GM19468 (cell line): ENCODE data around the gene KCNJ1.

Experiments
- ATAC-seq: cut with Tn5 transposase; IDR thresholded peaks from one replicate; pipeline ENCODE4 v1.9.1; 2021; ENCODE audit warnings: mild to moderate bottlenecking, moderate library complexity, moderate number of reproducible peaks; ENCODE audit not compliant: unreplicated experiment; ENCODE audit errors: extremely low read depth

The KCNJ1 gene

DNA sequence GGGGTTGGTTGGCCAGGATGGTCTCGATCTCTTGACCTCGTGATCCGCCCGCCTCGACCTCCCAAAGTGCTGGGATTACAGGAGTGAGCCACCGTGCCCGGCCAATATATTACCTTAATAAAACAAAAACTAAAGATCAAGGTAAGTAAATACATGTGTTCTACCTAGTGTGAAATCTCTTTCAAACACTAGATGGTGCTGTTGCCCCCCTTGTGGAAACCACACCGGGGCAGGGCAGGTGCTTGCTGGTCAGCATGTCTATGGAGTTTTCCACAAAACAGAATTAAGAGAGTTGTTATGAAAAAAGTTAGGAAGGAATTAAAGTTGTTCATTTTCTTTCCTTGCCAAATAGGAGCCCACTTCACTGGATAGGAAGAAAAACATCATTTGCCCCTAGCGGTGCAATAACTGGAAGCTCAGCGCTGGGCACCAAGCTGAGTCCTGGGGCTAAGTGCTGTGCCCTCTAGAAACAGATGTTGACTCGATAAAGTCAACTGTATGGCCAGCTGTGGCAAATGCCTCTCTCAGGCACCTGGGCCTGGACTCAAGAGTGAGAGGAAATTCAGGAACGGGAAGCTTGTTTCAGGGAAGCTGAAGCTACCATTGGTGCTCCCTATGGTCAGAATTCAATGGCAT, 17.7 kb upstream of the KCNJ1 start:
- ATAC-seq: peak; percentile 93

DNA sequence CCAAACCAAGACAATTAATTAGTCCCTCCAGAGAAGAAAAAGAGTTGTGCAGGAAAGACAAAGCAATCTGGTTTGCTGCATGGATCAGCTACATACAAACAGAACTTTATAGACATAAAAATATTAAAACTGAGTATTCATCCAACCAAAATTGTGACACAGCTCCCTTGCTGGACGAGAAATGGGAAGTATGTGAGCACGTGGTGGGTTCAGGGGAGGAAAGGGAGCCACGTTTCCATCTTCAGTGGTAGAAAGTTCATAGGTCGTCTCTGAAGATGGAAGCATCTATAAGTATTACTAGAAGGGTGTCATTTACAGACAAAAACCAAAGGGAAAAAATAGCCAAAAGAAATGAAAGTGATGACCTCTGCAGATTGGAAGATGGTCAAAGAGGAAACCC, 17.0 kb upstream of the KCNJ1 start:
- ATAC-seq: no peak

DNA sequence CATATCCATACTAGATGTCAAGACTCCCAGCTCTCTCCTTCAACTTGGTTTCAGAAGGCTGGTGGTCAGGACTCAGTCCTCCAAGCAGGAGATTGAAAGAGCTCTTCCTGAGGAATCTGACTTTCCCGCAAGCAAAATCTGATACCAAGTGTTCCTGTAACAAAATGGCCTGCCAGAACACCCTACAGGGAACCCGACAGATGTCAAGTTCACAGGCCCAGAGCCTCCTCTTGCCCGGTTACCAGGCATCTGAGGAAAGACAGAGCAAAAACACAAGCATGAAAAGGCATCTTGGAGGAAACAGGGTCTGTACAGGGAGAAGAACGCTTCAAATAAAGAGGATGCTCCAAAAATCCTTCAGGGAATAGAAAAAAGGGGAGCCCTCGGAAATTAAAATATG, 15.4 kb upstream of the KCNJ1 start:
- ATAC-seq: no peak

DNA sequence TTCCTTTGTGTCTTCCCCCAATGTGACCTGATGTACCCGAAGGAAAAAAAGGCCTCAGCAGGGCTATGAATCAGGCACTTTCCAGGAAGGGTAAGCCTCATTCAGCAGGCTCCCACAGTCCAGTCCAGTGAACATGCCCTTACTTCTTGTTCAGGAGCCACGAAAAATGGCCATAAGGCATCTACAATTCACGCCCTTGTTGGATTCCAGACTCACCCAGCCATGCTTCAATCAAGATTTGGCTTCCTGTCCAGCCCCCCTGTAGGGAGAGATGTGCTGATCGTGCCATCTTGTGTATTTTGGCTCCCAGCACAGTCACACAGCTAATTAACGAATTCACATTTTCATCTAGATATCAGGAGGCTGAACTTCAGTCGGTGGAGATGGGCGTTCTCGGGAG, 14.1 kb upstream of the KCNJ1 start:
- ATAC-seq: no peak

DNA sequence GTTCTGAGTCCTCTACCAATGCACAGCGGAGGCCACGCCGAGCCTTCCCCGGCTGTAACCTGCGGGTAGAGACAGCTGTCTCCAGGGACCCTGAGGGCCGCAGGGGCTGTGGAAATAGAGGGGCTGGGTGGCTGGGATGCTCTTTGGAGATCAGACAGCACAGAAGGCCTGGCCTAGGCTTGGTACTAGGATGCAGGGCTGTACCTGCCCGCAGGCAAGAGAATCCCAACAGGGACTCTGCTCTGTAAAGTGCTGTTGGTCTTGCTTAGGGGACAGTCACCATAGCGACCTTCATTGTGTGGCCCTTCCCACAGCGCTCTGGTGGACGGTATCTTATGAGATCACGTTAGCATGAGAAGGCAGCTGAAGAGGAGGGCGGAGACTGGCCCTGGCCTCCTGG, 12.7 kb upstream of the KCNJ1 start:
- ATAC-seq: no peak

DNA sequence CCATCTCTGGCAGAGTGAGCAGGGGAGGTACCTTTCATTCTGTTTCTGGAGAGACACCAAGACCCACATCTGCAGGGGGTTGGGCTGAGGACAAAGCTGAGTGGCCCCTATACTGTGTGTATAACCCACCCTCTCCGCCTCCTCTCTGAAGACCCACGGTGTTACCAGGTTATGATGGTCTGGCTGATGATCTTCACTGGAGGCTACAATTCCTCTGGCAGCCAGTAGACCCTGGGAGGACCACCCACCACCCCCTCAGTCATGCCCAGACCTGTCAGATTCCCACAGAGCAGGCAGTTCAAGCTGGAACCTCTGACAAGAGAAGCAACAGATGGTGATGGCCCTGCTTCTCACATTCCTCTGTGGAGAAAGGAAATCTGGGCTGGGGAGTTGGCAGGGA, 11.4 kb upstream of the KCNJ1 start:
- ATAC-seq: no peak

DNA sequence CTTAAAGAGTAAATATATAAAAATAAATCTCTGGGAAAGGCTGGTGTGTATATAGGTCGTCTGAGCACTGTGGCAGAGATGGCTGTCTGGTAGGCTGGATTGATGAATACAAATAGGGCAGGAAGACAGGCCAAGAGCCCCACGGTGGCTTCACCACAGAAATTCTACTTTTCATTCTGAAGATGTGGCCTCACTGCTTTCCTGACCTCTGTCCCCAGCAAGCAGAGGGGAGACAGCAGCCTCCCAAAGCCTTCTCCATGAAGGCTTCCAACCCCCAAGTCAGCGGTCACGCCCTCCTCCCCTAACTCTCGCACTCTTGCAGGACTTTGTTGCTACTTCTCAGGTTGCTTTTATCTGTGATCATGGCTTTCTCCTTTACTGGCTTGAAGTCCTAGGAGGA, 10.6 kb upstream of the KCNJ1 start:
- no peak for ATAC-seq

DNA sequence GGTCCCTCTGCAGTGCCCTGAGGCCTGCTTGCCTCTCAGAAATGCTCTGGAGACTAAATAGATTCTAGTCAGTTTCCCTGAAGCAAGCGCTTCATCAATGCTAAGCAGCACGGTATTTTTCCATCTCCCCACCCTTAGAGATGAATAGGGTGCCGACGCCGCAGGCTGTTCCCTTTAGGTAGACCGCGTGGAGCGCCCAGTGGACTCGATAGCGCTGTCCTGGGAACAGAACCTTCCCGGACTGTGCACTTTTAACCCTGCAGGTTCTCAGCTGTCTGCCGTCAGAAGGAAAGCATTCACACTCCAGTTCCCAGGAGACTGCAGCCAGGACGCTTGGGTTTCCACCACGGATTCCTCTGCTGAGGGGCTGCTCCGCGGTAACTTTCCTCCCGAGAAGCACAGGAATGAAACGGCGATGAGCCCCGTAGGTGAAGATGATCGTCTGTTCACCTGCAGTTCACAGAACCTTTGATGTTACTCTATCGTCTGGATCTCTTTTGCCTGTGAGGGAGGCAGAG, 9.1 kb upstream of the KCNJ1 start:
- no peak for ATAC-seq

DNA sequence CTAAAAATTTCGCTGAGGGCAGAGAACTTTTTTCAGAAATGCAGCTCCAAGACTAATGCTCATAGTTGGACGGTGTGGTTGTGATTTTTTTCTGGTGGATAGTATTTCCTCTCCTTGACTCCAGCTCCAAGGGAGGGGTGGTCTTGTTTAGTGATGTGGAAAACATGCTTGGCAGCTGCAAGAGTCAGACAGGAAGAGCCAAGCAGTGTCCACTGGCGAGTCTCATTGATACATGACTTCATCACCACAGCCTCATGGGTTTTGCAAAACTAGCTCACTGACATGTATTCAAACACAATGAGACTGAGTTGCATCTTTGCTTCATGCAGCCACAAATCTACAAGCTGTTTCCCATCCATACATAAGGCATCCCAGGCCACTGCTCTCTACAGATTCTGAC, 7.3 kb upstream of the KCNJ1 start:
- no peak for ATAC-seq

DNA sequence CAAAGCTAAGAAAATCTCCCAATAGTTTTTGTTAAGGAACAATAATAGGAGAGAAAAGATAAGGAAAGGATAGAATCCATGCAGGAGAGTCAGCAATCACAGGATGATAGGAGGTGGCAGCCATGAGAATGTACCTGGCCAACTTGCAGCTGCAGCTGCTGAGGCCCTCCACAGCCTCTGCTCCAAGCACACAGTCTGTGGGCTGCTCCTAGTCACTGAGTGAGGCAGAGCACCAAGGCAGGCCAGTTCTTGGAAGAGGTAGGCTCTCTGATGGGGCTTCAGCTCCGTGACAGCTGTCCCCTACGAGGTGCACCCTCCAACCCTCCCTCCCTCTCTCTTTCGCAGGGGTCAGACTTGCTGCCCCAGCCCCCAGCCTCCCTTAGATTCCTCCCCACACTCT, 5.5 kb upstream of the KCNJ1 start:
- ATAC-seq: no peak

DNA sequence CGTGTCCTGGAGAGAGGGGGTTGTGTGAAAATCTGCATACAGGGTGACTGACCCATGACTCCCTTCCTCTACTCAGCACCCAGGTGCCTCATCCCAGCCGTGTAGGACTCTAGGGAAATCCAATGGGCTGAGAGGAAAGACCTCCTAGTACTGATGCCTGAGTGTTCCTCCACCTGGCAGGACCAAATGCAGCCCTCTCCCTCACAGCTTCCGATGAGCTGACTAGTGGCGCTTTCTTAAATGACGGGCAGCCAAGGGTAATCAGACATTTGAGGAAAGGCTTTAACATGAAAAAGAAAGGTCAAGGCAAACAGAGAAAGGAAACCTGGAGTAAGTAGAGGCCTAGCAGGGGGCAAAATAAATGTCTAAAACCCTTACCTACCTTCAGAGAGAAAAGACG, 5.0 kb upstream of the KCNJ1 start:
- ATAC-seq: no peak

DNA sequence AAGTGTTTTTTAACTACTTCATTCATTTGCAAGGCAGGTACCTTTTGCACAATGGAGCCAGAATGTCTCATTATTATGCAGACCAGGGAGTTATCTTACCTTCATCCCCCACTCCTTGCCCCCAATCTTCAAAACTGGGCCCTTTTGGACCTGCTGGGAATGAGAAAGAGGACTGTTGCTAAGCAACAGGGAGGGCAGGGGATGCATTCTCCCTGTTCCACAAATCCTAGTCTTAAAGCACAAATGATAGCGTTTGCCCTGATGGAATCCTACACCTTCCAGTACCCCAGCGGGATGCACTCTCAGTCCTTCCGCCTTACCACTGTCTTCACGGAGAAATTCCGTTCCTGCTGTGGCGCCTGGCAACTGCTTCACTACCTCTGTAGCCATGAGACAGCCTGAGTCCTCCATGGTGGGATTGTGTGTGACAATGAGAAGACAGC, 4.1 kb upstream of the KCNJ1 start:
- no peak for ATAC-seq

DNA sequence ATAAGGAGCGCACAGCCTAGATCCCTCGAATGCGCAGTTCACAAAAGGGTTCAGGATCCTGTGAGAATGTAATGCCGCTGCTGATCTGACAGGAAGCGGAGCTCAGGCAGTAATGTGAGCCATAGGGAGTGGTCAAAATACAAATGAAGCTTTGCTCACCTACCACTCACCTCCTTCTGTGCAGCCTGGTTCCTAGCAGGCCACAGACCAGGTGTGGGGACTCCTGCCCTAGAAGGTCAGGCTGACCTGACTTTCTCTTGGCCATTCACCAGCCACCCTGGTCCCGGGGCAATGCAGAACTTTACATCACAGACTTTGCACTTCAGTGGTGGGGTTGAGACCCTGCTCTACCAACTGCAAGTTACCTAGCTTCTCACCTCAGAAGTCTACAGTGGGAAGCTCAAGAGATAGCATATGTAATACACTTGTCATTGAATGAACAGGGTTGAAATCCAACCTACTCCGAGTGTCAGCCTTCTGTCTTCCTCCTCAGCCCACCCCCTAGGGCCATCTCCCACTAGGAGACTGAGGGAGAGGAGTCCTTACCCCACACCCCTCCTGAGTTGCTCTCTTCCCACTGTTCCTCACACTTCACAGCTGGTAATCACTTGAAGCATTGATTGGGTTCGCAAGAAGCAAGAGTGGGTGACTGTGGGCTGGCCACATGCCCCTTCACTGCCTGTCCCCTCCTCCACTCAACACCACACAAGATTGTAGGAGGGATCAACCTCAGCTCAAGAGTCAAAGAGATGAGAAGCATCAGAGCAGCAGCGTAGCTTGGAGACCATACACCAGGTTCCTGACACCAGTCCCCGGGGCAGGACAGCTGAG, 2.0 kb upstream of the KCNJ1 start:
- ATAC-seq: no peak

DNA sequence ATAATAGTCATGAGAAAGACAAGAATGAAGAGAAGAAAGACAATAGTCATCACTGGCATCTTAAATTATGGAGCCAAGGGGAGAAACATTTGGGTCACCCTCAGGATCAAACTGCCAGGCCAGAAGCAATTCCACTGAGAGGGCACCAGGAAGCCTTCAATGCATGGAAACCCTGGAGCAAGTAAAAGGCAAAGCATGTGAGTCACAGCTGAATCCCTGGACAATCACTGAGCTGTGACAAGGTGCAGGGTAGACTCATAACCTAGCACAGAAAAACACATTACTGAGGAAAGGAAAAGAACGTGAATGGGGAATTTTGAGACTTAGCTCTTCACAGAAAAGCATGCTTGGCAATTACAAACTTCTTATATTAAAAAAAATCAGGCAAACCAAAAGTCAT, 1.6 kb downstream of the KCNJ1 start:
- ATAC-seq: no peak

DNA sequence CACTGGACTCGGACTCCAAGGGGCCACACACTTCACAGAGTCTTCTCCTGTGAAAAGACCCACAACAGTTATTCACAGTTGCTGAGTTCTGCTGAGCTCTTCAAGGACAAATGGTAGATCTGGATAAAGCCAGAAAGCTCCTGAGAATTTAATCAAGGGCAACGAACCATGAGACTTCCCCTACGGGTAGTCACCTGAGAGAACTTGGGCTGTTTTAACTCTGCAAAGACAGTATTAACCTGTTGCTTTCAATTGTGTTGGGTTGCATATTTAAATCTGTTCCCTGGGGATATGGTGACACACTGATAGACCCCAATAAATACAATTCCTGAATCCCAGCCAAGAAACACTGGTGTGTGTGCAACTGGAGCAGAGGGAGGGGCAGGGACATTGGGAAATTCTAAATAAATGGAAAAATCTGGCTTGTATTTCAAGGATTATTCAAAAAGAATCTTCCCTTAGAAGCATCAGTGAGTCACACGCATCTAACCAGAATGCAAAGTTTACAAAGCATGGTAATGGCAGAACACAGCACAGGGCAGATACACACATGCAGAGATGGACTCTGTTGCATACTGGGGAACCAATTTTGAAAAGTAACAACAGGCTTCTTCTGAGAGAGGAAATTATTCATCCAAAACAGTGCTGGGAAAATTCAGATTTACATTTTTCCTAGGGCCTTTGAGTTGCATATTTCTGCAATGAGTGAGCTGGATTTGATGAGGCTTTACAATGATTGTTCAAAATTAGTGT, 4.0 kb downstream of the KCNJ1 start:
- no peak for ATAC-seq

DNA sequence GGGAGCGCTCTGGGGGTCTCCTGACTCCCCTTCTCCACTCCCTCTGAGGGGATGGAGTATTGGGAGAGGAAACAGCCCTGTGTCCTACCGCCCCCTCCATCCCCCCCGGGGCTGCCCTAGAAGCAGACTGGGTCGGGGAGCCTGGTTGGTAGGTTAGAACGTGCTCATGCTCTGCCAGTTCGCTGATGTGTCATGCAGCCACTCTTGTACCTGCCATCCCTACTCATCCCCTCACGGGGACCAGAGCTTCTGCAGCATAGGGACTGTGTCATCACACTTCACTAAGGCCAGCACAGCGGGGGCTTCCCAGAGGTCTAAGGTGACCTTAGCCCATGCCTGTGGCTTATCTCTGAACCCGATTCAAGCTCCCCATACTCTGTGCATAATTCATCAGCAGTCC, 4.7 kb downstream of the KCNJ1 start:
- ATAC-seq: no peak

DNA sequence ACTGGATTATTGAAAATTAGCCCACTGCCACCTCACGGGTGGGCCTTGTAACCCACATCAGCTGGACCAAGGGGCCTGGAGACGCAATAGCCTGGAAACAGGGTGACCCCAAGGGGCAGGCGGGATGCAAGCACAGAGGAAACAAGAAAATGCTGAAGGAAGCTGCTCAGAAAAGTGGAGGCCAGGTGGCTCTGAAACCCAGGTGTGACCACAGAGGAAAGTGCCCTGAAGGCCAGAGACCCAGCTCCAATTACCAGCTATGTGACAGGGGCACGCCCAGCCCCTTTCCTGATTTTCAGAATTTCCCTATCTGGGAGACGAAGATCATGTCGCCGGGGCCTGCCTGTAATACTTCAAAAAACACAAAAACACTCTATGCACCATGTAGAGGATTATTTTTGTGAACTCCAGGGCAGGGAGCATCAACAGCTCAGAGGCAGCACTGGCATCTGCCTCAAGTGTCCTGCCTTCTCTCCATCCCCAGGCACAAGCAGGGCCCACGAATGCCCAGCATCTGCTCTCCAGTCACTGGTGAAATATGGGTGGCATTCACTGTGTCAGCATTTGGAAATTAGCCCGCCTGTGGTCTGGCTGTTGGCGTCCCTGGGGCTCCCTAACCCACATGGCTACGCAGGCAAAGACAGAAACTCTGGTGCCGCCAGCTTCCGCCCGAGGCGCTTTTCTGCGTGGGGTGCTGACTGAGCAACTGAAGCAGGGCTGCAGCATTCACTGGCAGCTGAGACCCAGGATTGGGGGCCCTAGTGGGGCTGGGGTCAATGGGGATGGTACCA, 6.3 kb downstream of the KCNJ1 start:
- ATAC-seq: no peak

DNA sequence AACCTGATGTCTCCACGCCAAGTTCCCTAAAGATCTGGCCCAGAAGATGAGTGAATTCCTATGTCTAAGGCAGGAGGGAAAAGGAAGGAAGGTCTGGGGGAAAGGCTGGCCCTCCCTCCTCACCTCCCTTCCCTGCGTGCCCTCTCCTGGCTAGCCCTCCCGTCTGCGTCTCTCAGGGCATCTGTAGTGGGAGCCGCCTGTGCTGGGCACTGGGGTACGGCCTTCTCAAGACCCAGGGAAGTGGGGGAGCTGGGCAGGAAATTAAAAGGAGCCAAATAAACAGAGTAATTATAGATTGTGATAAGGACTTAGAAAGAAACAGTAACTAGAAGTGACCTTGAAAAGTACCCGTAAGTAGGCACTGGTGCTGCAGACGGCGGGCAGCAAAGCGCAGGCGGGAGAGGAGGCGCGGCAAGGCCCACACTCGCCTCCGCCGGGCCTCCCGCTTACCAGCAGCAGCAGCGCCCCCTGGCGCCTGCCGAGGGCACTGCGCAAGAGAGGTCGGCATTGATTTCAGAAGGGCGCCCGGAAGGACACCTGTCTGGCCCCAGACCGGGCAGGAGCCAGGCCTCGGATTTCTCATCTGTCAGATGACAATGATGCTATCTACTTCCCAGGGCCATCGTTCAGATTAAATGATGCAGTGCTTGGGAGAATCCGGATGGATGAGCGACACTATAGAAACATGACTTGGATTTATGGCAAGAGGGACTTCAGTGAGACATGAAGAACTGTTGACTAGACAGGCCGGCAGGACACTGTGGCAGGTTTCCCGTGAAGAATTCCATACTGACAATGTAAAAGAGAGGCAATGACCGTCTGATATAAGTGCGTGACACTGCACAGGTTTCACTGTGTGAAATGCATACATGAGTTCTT, 7.3 kb downstream of the KCNJ1 start:
- peak; percentile 53 for ATAC-seq

DNA sequence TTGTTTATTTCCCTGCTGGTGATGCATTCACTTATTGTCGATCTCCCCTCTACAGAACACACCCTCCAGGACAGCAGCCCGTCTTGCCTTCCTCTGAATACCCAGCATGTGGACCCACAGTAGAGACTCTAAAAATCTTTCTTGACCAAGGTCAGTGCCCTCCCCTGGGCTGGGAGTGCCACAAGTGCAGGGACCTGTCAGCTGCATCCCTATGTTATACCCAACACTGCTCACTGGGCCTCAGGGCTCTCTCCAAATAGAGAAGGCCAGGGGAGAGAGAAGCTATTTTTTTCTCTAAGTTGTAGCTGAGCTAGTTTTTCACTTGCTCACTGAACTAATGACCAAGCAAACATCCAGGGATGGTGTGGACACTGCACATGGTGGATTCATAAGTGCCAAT, 9.8 kb downstream of the KCNJ1 start:
- ATAC-seq: no peak
